ENCODE measurements around the gene IL33.

The IL33 gene

DNA sequence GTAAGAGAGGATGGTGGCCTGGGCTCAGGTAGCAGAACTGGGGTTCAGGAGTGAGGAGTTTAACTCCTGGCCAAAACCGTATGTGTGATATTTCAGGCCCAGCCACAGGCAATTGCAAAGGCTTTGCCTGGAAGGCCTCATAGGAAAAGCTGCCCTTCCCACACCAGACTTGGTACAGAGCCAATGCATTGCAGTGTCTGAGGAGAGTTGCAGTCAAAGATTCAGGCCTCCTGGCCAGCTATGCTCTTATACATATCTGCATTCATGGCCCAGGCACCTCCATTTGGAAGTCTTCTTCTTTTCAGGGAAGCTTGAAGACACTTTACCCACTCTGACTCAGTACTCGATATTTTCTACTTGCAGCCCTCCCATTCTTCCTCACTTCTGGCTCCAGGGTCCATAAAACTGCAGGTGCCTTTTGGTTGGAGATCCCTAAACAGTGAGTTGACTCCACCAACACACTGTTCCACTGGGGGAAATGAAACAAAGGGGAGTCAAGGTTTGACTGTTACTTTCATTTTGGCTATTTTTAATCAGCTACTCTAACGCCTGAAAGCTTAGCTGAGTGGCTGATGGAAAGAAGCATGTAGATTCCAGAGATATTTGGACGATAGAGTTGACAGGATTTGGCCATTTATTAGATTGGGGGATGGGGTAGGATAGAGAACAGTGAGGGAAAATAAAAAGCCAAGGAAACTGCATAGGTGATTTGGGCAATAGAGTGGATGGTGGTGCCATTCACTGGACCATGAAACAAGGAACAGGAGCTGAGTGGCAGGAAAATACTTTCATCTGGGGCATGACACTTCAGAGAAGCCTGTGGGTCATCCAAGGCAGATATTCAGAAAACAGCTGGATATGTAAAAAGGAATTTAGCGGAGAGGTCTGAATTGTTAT lies 30.6 kb upstream of the IL33 start:
- no peak for TF ChIP-seq FOXM1 (IDR thresholded peaks at IDR 0.05; ENCODE audit: borderline replicate concordance)
- TF ChIP-seq TARDBP (IDR thresholded peaks at IDR 0.05): no peak
- TF ChIP-seq PKNOX1 (IDR thresholded peaks at IDR 0.05): no peak
- TF ChIP-seq SUZ12 (IDR thresholded peaks at IDR 0.05): no peak
- no peak for TF ChIP-seq FOXK2 (IDR thresholded peaks at IDR 0.05)
- TF ChIP-seq ELF4 (IDR thresholded peaks at IDR 0.05): no peak
- TF ChIP-seq ARNT (IDR thresholded peaks at IDR 0.05): no peak
- TF ChIP-seq BHLHE40 (IDR thresholded peaks at IDR 0.05; ENCODE audit: borderline replicate concordance): no peak
- no peak for TF ChIP-seq CTBP1 (IDR thresholded peaks at IDR 0.05; ENCODE audit: borderline replicate concordance)
- TF ChIP-seq NFRKB (IDR thresholded peaks at IDR 0.05): no peak
- ChIA-PET POLR2A (no interaction called here), CTCF (no interaction called here)
- no peak for DNase-seq (ENCODE audit: extremely low spot score)

- CTCF ChIA-PET: no interaction called here
- POLR2A ChIA-PET: no interaction called here
- TF ChIP-seq LEF1 (IDR thresholded peaks at IDR 0.05; ENCODE audit: borderline replicate concordance): no peak
- no peak for TF ChIP-seq NFRKB (IDR thresholded peaks at IDR 0.05)
- no peak for TF ChIP-seq BHLHE40 (IDR thresholded peaks at IDR 0.05; ENCODE audit: borderline replicate concordance)
- TF ChIP-seq ELF4 (IDR thresholded peaks at IDR 0.05): no peak
- DNase-seq (ENCODE audit: extremely low spot score): no peak
These were observed 28.9 kb upstream of the IL33 start for GRCh38 chr9:6186691-6187090.

DNA sequence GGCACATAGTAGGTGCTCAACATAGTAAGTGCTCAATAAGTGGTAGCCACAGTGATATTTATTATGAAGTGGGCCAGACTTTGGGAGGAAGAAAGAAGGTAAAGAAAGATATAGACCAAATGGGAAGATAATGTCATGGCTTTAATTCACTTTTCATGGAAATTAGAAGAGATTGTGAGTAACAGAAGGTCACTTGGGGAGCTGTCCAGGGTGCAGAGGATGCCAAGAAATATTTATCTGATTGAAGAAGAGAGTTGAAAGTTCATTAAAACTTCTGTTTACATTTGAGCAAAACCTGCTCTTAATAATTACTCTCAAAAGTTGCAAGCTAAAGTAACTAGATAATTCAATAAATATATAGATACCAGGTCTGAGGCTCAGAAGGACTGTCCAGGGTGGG lies 28.3 kb upstream of the IL33 start:
- TF ChIP-seq FOXM1 (IDR thresholded peaks at IDR 0.05; ENCODE audit: borderline replicate concordance) (no peak), ELF4 (IDR thresholded peaks at IDR 0.05) (no peak), SUZ12 (IDR thresholded peaks at IDR 0.05) (no peak), SP1 (IDR thresholded peaks at IDR 0.05) (no peak), NFRKB (IDR thresholded peaks at IDR 0.05) (no peak), PKNOX1 (IDR thresholded peaks at IDR 0.05) (no peak), CTBP1 (IDR thresholded peaks at IDR 0.05; ENCODE audit: borderline replicate concordance) (no peak), ARNT (IDR thresholded peaks at IDR 0.05) (no peak)
- POLR2A ChIA-PET: no interaction called here
- DNase-seq (ENCODE audit: extremely low spot score): no peak
- CTCF ChIA-PET: no interaction called here

DNA sequence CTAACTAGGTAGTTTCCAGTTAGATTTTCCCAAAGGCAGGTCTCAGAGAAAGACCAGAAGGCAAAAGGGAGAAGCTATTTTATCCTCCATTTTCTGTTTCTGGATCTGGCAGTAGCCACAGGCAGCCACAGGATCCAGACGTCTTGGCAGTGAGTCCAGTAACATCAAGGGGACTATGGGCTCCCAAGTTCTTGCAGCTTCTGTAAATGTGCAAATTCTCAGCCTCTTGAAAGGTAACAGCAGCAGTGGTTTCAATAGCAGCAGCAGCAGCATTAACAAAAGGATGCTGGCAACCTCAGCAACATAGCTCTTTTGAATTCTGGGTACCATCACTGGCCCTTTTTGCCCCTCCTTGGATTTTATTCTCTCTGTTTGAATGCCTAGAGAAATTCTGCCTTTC lies 27.1 kb upstream of the IL33 start:
- CTCF ChIA-PET: no interaction called here
- TF ChIP-seq NFRKB (IDR thresholded peaks at IDR 0.05) (no peak), LEF1 (IDR thresholded peaks at IDR 0.05; ENCODE audit: borderline replicate concordance) (no peak), ELF4 (IDR thresholded peaks at IDR 0.05) (no peak), SUZ12 (IDR thresholded peaks at IDR 0.05) (no peak), SP1 (IDR thresholded peaks at IDR 0.05) (no peak), BHLHE40 (IDR thresholded peaks at IDR 0.05; ENCODE audit: borderline replicate concordance) (no peak), L3MBTL2 (conservative IDR thresholded peaks at IDR 0.05) (no peak), ARNT (IDR thresholded peaks at IDR 0.05) (no peak), FOXK2 (IDR thresholded peaks at IDR 0.05) (no peak), ZNF384 (IDR thresholded peaks at IDR 0.05) (no peak), PKNOX1 (IDR thresholded peaks at IDR 0.05) (no peak), FOXM1 (IDR thresholded peaks at IDR 0.05; ENCODE audit: borderline replicate concordance) (no peak), TARDBP (IDR thresholded peaks at IDR 0.05) (no peak), CTBP1 (IDR thresholded peaks at IDR 0.05; ENCODE audit: borderline replicate concordance) (no peak), FOXA1 (IDR thresholded peaks at IDR 0.05) (no peak)
- POLR2A ChIA-PET: no interaction called here

DNA sequence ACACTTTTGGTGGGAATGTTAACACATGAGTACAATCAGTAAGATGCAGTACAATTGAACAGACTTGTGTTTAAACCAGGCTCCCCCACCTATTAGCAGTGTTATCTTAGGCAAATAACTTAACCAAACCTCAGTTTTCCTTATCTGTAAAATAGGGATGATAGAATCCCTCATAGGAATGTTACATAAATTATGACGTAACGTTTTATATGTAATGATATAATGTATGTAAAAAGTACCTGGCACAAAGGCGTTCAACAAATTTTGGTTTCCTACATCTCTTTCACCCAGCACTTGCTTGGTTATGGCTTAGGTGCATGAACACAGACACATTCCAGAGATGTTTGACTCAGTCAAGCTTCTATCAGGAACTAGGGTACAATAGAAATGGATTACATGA lies 26.7 kb upstream of the IL33 start:
- ChIA-PET POLR2A (no interaction called here), CTCF (no interaction called here)
- TF ChIP-seq L3MBTL2 (conservative IDR thresholded peaks at IDR 0.05) (no peak), ELF4 (IDR thresholded peaks at IDR 0.05) (no peak), ZNF384 (IDR thresholded peaks at IDR 0.05) (no peak), FOXA1 (IDR thresholded peaks at IDR 0.05) (no peak), SUZ12 (IDR thresholded peaks at IDR 0.05) (no peak), ARNT (IDR thresholded peaks at IDR 0.05) (no peak), LEF1 (IDR thresholded peaks at IDR 0.05; ENCODE audit: borderline replicate concordance) (no peak), BHLHE40 (IDR thresholded peaks at IDR 0.05; ENCODE audit: borderline replicate concordance) (no peak), FOXK2 (IDR thresholded peaks at IDR 0.05) (no peak), SP1 (IDR thresholded peaks at IDR 0.05) (no peak)
- DNase-seq (ENCODE audit: extremely low spot score): no peak

More for the DNA sequence above, 27.1 kb upstream of the IL33 start:
- DNase-seq (ENCODE audit: extremely low spot score): no peak

DNA sequence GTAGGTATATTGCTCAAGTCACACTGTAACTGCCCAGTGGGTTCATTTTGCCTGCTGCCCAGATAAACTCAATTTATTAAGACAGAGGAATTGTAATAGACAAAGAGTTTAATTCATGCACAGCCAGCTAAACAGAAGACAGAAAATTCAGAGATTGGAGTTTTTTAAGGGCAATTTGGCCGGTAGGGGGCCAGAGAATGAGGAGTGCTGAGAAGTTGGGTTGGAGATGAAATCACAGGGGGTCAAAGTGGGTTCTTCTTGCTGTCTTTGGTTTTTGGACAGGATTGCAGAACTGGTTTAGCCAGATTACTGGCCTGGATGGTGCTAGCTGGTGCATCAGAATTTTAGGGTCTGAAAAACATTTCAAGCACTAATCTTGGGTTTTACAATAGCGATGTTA lies 20.7 kb upstream of the IL33 start:
- POLR2A ChIA-PET: no interaction called here
- CTCF ChIA-PET: interaction anchor here (0.6 to 1.0 kb wide), 3 partner anchors 111 to 595 kb away, joined by 3 read pairs; no protein-coding TSS in a partner anchor
- no peak for DNase-seq (ENCODE audit: extremely low spot score)
- no peak for TF ChIP-seq ZNF384 (IDR thresholded peaks at IDR 0.05)
- no peak for TF ChIP-seq BHLHE40 (IDR thresholded peaks at IDR 0.05; ENCODE audit: borderline replicate concordance)
- no peak for TF ChIP-seq LEF1 (IDR thresholded peaks at IDR 0.05; ENCODE audit: borderline replicate concordance)
- TF ChIP-seq SP1 (IDR thresholded peaks at IDR 0.05): no peak
- no peak for TF ChIP-seq PKNOX1 (IDR thresholded peaks at IDR 0.05)
- no peak for TF ChIP-seq HDGF (IDR thresholded peaks at IDR 0.05; ENCODE audit: borderline replicate concordance)
- TF ChIP-seq FOXM1 (IDR thresholded peaks at IDR 0.05; ENCODE audit: borderline replicate concordance): no peak
- no peak for TF ChIP-seq ELF4 (IDR thresholded peaks at IDR 0.05)

Measured in HEK293T (cell line).